K562 (cell line): ENCODE measurements around the gene PIK3C2G.

ENCODE experiments used
- FOXK2 ChIP-seq, 2 experiments: fragments of 450-650 bp; IDR thresholded peaks in 1 of 2; conservative IDR thresholded peaks in 1 of 2; 2 replicates each; pipeline ENCODE4 v1.6.1; 2016; ENCODE audit warnings: low read depth in 2 of 2, mild to moderate bottlenecking in 1 of 2
- KLF16 ChIP-seq: IDR thresholded peaks from 2 replicates; pipeline ENCODE4 v1.6.1; 2016; ENCODE audit warnings: antibody characterized with exemption
- MAFF ChIP-seq: IDR thresholded peaks from 2 replicates; pipeline ENCODE4 v1.6.1; 2012; ENCODE audit warnings: low read length, improper control_type of control experiment
- NCOA4 ChIP-seq: fragments of 450-650 bp; IDR thresholded peaks from 2 replicates; pipeline ENCODE4 v1.6.1; 2018; ENCODE audit warnings: mild to moderate bottlenecking; ENCODE audit not compliant: partially characterized antibody
- NR2C2 ChIP-seq, 2 experiments: fragments of 200-800 bp in 1 of 2; sonication (Bioruptor generic) in 1 of 2; sonication (generic) in 1 of 2; formaldehyde crosslinking in 1 of 2; IDR thresholded peaks; 2 replicates each; pipeline versions ENCODE4 v1.6.1 to v1.8.0; 2016 to 2022; ENCODE audit warnings: mild to moderate bottlenecking in 1 of 2, missing compliant biosample characterization in 1 of 2, missing genetic modification characterization in 1 of 2, missing genetic modification reagents in 1 of 2
- POLR2AphosphoS5 ChIP-seq: IDR thresholded peaks from 2 replicates; pipeline ENCODE4 v1.6.1; 2011; ENCODE audit warnings: mild to moderate bottlenecking, low read depth, low read length, moderate library complexity; ENCODE audit not compliant: control insufficient read depth, insufficient read depth
- SREBF1 ChIP-seq: fragments of 150-350 bp; IDR thresholded peaks from 2 replicates; pipeline ENCODE4 v1.6.1; 2014; ENCODE audit warnings: antibody characterized with exemption, low read depth, low read length, borderline replicate concordance
- ZNF408 ChIP-seq: fragments of 250-450 bp; sonication (Bioruptor Pico); IDR thresholded peaks from 2 replicates; pipeline ENCODE4 v1.4.0; 2020; ENCODE audit warnings: low read depth, mild to moderate bottlenecking, moderate library complexity
- TF ChIP-seq, protein P1 (sequence below), 3 experiments: IDR thresholded peaks in 2 of 3; conservative IDR thresholded peaks in 1 of 3; 2 replicates each; pipeline ENCODE4 v1.5.1; 2011 to 2012; ENCODE audit warnings: low read length in 3 of 3, mild to moderate bottlenecking in 3 of 3, control low read depth in 2 of 3, improper control_type of control experiment in 1 of 3, inconsistent platforms in 1 of 3, low read depth in 1 of 3, mixed read lengths in 1 of 3, moderate library complexity in 1 of 3; ENCODE audit not compliant: insufficient read depth in 2 of 3
- TF ChIP-seq, protein P2 (sequence below): fragments of 250-450 bp; sonication (Bioruptor Pico); IDR thresholded peaks from 2 replicates; pipeline ENCODE4 v1.8.0; 2022; ENCODE audit warnings: moderate library complexity, mild to moderate bottlenecking, inconsistent platforms
- TF ChIP-seq, protein P3 (sequence below): sonication (generic); formaldehyde crosslinking; IDR thresholded peaks from 2 replicates; pipeline ENCODE4 v1.5.0; 2020; ENCODE audit warnings: missing genetic modification reagents

DNA sequence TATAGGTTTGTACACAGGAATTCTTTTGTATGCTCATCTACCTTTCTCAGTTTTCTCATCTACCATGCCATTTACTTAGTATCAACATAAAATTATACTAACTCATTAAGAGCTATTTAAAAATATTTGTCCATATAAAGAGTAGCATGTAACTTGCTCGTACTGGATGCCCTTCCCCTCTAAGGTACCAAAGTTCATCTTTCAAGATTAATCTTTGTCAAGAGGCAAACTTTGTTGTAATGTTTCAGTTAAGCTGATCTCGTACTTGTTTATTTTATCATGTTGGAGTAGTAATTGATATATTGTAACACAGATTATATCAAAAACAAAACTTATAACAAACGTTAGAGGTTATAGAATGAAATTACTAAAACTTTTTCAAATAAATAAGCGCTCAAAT is 128.5 kb downstream of the PIK3C2G start:
- TF ChIP-seq, protein P1, sequence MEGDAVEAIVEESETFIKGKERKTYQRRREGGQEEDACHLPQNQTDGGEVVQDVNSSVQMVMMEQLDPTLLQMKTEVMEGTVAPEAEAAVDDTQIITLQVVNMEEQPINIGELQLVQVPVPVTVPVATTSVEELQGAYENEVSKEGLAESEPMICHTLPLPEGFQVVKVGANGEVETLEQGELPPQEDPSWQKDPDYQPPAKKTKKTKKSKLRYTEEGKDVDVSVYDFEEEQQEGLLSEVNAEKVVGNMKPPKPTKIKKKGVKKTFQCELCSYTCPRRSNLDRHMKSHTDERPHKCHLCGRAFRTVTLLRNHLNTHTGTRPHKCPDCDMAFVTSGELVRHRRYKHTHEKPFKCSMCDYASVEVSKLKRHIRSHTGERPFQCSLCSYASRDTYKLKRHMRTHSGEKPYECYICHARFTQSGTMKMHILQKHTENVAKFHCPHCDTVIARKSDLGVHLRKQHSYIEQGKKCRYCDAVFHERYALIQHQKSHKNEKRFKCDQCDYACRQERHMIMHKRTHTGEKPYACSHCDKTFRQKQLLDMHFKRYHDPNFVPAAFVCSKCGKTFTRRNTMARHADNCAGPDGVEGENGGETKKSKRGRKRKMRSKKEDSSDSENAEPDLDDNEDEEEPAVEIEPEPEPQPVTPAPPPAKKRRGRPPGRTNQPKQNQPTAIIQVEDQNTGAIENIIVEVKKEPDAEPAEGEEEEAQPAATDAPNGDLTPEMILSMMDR (IDR thresholded peaks at IDR 0.05 in 2 of 3, conservative IDR thresholded peaks at IDR 0.05 in 1 of 3; ENCODE audit: insufficient read depth in 2 of 3, low read depth in 1 of 3, low read length in 3 of 3) = no peak
- TF ChIP-seq NCOA4 (no peak), POLR2AphosphoS5 (no peak), ZNF408 (CRISPR knock-in tag) (no peak), MAFF (no peak), FOXK2 (conservative IDR thresholded peaks at IDR 0.05 in 1 of 2, IDR thresholded peaks at IDR 0.05 in 1 of 2; ENCODE audit: low read depth in 2 of 2) (no peak), NR2C2 (CRISPR knock-in tag; IDR thresholded peaks at IDR 0.05) (no peak), NR2C2 (tag; IDR thresholded peaks at IDR 0.05) (no peak), KLF16 (no peak), SREBF1 (no peak)
- TF ChIP-seq, protein P2, sequence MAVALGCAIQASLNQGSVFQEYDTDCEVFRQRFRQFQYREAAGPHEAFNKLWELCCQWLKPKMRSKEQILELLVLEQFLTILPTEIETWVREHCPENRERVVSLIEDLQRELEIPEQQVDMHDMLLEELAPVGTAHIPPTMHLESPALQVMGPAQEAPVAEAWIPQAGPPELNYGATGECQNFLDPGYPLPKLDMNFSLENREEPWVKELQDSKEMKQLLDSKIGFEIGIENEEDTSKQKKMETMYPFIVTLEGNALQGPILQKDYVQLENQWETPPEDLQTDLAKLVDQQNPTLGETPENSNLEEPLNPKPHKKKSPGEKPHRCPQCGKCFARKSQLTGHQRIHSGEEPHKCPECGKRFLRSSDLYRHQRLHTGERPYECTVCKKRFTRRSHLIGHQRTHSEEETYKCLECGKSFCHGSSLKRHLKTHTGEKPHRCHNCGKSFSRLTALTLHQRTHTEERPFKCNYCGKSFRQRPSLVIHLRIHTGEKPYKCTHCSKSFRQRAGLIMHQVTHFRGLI (CRISPR knock-in tag) = no peak
- TF ChIP-seq, protein P3, sequence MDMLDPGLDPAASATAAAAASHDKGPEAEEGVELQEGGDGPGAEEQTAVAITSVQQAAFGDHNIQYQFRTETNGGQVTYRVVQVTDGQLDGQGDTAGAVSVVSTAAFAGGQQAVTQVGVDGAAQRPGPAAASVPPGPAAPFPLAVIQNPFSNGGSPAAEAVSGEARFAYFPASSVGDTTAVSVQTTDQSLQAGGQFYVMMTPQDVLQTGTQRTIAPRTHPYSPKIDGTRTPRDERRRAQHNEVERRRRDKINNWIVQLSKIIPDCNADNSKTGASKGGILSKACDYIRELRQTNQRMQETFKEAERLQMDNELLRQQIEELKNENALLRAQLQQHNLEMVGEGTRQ (CRISPR knock-in tag) = no peak
